HEK293 (cell line): ENCODE results near the gene LYPD4.

Experiments used
- BCL11A ChIP-seq: fragments of 450-650 bp; formaldehyde crosslinking; IDR thresholded peaks from 2 replicates; pipeline ENCODE4 v1.5.1; 2016; ENCODE audit warnings: low read depth, missing biosample characterization, missing genetic modification characterization
- IKZF3 ChIP-seq: fragments of 450-650 bp; IDR thresholded peaks from 2 replicates; pipeline ENCODE4 v1.5.0; 2018; ENCODE audit warnings: missing biosample characterization, mild to moderate bottlenecking, missing genetic modification characterization, moderate library complexity
- INSM2 ChIP-seq: fragments of 450-650 bp; formaldehyde crosslinking; IDR thresholded peaks from 2 replicates; pipeline ENCODE4 v1.5.1; 2016; ENCODE audit warnings: missing biosample characterization, missing genetic modification characterization
- MZF1 ChIP-seq: fragments of 450-650 bp; formaldehyde crosslinking; IDR thresholded peaks from 2 replicates; pipeline ENCODE4 v1.5.1; 2017; ENCODE audit warnings: missing biosample characterization, missing genetic modification characterization, borderline replicate concordance
- OVOL3 ChIP-seq: fragments of 450-650 bp; formaldehyde crosslinking; IDR thresholded peaks from 2 replicates; pipeline ENCODE4 v1.5.1; 2016; ENCODE audit warnings: missing biosample characterization, missing genetic modification characterization
- PRDM6 ChIP-seq: fragments of 450-650 bp; formaldehyde crosslinking; IDR thresholded peaks from 2 replicates; pipeline ENCODE4 v1.5.1; 2017; ENCODE audit warnings: missing biosample characterization, missing genetic modification characterization
- REPIN1 ChIP-seq: fragments of 450-650 bp; formaldehyde crosslinking; IDR thresholded peaks from 2 replicates; pipeline ENCODE4 v1.5.1; 2017; ENCODE audit warnings: missing biosample characterization, missing genetic modification characterization, low read depth
- SETDB1 ChIP-seq: IDR thresholded peaks from one replicate; pipeline ENCODE4 v1.6.1; 2017; ENCODE audit warnings: mild to moderate bottlenecking, low read length, moderate library complexity, mixed read lengths; ENCODE audit not compliant: insufficient read length
- SP2 ChIP-seq: fragments of 450-650 bp; formaldehyde crosslinking; IDR thresholded peaks from 2 replicates; pipeline ENCODE4 v1.5.1; 2016; ENCODE audit warnings: missing biosample characterization, missing genetic modification characterization
- TSHZ1 ChIP-seq: fragments of 450-650 bp; formaldehyde crosslinking; IDR thresholded peaks from 2 replicates; pipeline ENCODE4 v1.5.1; 2016; ENCODE audit warnings: missing biosample characterization, missing genetic modification characterization, borderline replicate concordance
- ZEB2 ChIP-seq: fragments of 450-650 bp; formaldehyde crosslinking; IDR thresholded peaks from 2 replicates; pipeline ENCODE4 v1.5.1; 2016; ENCODE audit warnings: missing biosample characterization, missing genetic modification characterization
- ZNF121 ChIP-seq: fragments of 450-650 bp; formaldehyde crosslinking; IDR thresholded peaks from 2 replicates; pipeline ENCODE4 v1.5.1; 2016; ENCODE audit warnings: missing biosample characterization, missing genetic modification characterization
- ZNF133 ChIP-seq: fragments of 450-650 bp; formaldehyde crosslinking; IDR thresholded peaks from 2 replicates; pipeline ENCODE4 v1.5.1; 2016; ENCODE audit warnings: missing biosample characterization, missing genetic modification characterization
- ZNF18 ChIP-seq: fragments of 450-650 bp; formaldehyde crosslinking; IDR thresholded peaks from 2 replicates; pipeline ENCODE4 v1.5.1; 2016; ENCODE audit warnings: missing biosample characterization, missing genetic modification characterization
- ZNF335 ChIP-seq: fragments of 450-650 bp; formaldehyde crosslinking; conservative IDR thresholded peaks from 2 replicates; pipeline ENCODE4 v1.5.1; 2016; ENCODE audit warnings: missing biosample characterization, missing genetic modification characterization
- ZNF394 ChIP-seq: fragments of 450-650 bp; formaldehyde crosslinking; IDR thresholded peaks from 2 replicates; pipeline ENCODE4 v1.5.1; 2016; ENCODE audit warnings: missing biosample characterization, missing genetic modification characterization, mild to moderate bottlenecking, moderate library complexity, borderline replicate concordance
- ZNF416 ChIP-seq: fragments of 450-650 bp; formaldehyde crosslinking; IDR thresholded peaks from 2 replicates; pipeline ENCODE4 v1.5.1; 2016; ENCODE audit warnings: missing biosample characterization, missing genetic modification characterization
- ZNF433 ChIP-seq: fragments of 450-650 bp; formaldehyde crosslinking; IDR thresholded peaks from 2 replicates; pipeline ENCODE4 v1.5.1; 2016; ENCODE audit warnings: missing biosample characterization, missing genetic modification characterization, low read depth
- ZNF529 ChIP-seq: fragments of 450-650 bp; formaldehyde crosslinking; IDR thresholded peaks from 2 replicates; pipeline ENCODE4 v1.5.1; 2017; ENCODE audit warnings: missing genetic modification characterization, missing biosample characterization; ENCODE audit not compliant: insufficient replicate concordance
- ZNF544 ChIP-seq: fragments of 450-650 bp; formaldehyde crosslinking; IDR thresholded peaks from 2 replicates; pipeline ENCODE4 v1.5.0; 2017; ENCODE audit warnings: missing biosample characterization, missing genetic modification characterization
- ZNF561 ChIP-seq: fragments of 450-650 bp; IDR thresholded peaks from 2 replicates; pipeline ENCODE4 v1.5.1; 2018; ENCODE audit warnings: missing biosample characterization, missing genetic modification characterization, borderline replicate concordance
- ZNF623 ChIP-seq: fragments of 450-650 bp; formaldehyde crosslinking; IDR thresholded peaks from 2 replicates; pipeline ENCODE4 v1.5.1; 2016; ENCODE audit warnings: missing biosample characterization, missing genetic modification characterization
- ZNF626 ChIP-seq: fragments of 450-650 bp; sonication (Bioruptor Pico); formaldehyde crosslinking; IDR thresholded peaks from 2 replicates; pipeline ENCODE4 v1.5.1; 2018; ENCODE audit warnings: missing biosample characterization, missing genetic modification characterization, inconsistent platforms
- ZNF629 ChIP-seq: fragments of 450-650 bp; formaldehyde crosslinking; IDR thresholded peaks from 2 replicates; pipeline ENCODE4 v1.5.1; 2017; ENCODE audit warnings: missing biosample characterization, missing genetic modification characterization
- ZNF670 ChIP-seq: fragments of 450-650 bp; formaldehyde crosslinking; IDR thresholded peaks from 2 replicates; pipeline ENCODE4 v1.5.1; 2016; ENCODE audit warnings: missing biosample characterization, missing genetic modification characterization, low read depth
- ZNF768 ChIP-seq: fragments of 450-650 bp; formaldehyde crosslinking; IDR thresholded peaks from 2 replicates; pipeline ENCODE4 v1.5.1; 2018; ENCODE audit warnings: missing biosample characterization, mild to moderate bottlenecking, missing genetic modification characterization
- ZNF785 ChIP-seq: fragments of 450-650 bp; formaldehyde crosslinking; IDR thresholded peaks from 2 replicates; pipeline ENCODE4 v1.5.1; 2016; ENCODE audit warnings: missing biosample characterization, missing genetic modification characterization
- ZNF792 ChIP-seq: fragments of 450-650 bp; formaldehyde crosslinking; IDR thresholded peaks from 2 replicates; pipeline ENCODE4 v1.5.1; 2016; ENCODE audit warnings: missing biosample characterization, missing genetic modification characterization
- ZSCAN23 ChIP-seq: fragments of 450-650 bp; formaldehyde crosslinking; IDR thresholded peaks from 2 replicates; pipeline ENCODE4 v1.5.1; 2016; ENCODE audit warnings: missing biosample characterization, missing genetic modification characterization
- ZSCAN5A ChIP-seq: fragments of 450-650 bp; formaldehyde crosslinking; IDR thresholded peaks from 2 replicates; pipeline ENCODE4 v1.5.1; 2016; ENCODE audit warnings: missing biosample characterization, missing genetic modification characterization

LYPD4 gene

GRCh38 chr19:41883821-41884733 is 39.6 kb upstream of the LYPD4 start (continued):
- TF ChIP-seq ZNF18 (tag by site-specific recombination): no peak; the same call in 1 of the 2 replicates
- TF ChIP-seq ZNF792 (tag by site-specific recombination): peak; percentile 61; the same call in 1 of the 2 replicates
- TF ChIP-seq INSM2 (tag by site-specific recombination): peak; percentile 91
- TF ChIP-seq ZSCAN23: peak; percentile 92
- peak; percentile 72; the same call in 1 of the 2 replicates for TF ChIP-seq MZF1 (tag by site-specific recombination)
- TF ChIP-seq PRDM6 (tag by site-specific recombination): no peak
- no peak for TF ChIP-seq ZNF626 (tag by site-specific recombination)
- TF ChIP-seq OVOL3 (tag by site-specific recombination): 0 out of 2 replicates have a peak, but pooled peaks have one; percentile 25
- peak; percentile 62; the same call in 1 of the 2 replicates for TF ChIP-seq BCL11A (tag by site-specific recombination)
- TF ChIP-seq SP2: peak; percentile 83
- TF ChIP-seq REPIN1 (tag by site-specific recombination): no peak; the same call in 1 of the 2 replicates
- TF ChIP-seq ZNF529 (tag by site-specific recombination): no peak
- peak; percentile 60; the same call in 1 of the 2 replicates for TF ChIP-seq ZNF561 (tag by site-specific recombination)
- peak; percentile 74; the same call in 1 of the 2 replicates for TF ChIP-seq TSHZ1
- peak; percentile 93 for TF ChIP-seq ZNF785 (tag by site-specific recombination)
- TF ChIP-seq ZNF335 (tag by site-specific recombination): peak; percentile 98
- TF ChIP-seq ZNF670 (tag by site-specific recombination): no peak
- TF ChIP-seq ZSCAN5A (tag by site-specific recombination): peak; percentile 72; the same call in 1 of the 2 replicates
- TF ChIP-seq ZNF629 (tag by site-specific recombination): peak; percentile 91
- no peak for TF ChIP-seq ZNF544
- TF ChIP-seq SETDB1: no peak
- TF ChIP-seq ZNF433 (tag by site-specific recombination): no peak
- TF ChIP-seq ZEB2 (tag by site-specific recombination): peak; percentile 99
- no peak for TF ChIP-seq ZNF133 (tag by site-specific recombination)
- TF ChIP-seq ZNF416 (tag by site-specific recombination): no peak
- peak; percentile 63; the same call in 1 of the 2 replicates for TF ChIP-seq ZNF121 (tag by site-specific recombination)
- TF ChIP-seq IKZF3 (tag by site-specific recombination): no peak
- peak; percentile 69 for TF ChIP-seq ZNF394 (tag by site-specific recombination)
- peak; percentile 20; the same call in 1 of the 2 replicates for TF ChIP-seq ZNF623 (tag by site-specific recombination)
- peak; percentile 99 for TF ChIP-seq ZNF768 (tag by site-specific recombination)
